HS-27A (cell line): ENCODE results near the gene SLC7A10.
"Not testable (repeated sequence)": the region's sequence is repeated elsewhere in the genome, so short reads cannot be mapped to it uniquely, and the experiment has no call there.

ENCODE experiments used
- DNase-seq: peaks from one replicate; pipeline ENCODE4 v3.0.0-alpha.2; 2012; ENCODE audit warnings: low read depth, missing footprints

Gene SLC7A10

DNA sequence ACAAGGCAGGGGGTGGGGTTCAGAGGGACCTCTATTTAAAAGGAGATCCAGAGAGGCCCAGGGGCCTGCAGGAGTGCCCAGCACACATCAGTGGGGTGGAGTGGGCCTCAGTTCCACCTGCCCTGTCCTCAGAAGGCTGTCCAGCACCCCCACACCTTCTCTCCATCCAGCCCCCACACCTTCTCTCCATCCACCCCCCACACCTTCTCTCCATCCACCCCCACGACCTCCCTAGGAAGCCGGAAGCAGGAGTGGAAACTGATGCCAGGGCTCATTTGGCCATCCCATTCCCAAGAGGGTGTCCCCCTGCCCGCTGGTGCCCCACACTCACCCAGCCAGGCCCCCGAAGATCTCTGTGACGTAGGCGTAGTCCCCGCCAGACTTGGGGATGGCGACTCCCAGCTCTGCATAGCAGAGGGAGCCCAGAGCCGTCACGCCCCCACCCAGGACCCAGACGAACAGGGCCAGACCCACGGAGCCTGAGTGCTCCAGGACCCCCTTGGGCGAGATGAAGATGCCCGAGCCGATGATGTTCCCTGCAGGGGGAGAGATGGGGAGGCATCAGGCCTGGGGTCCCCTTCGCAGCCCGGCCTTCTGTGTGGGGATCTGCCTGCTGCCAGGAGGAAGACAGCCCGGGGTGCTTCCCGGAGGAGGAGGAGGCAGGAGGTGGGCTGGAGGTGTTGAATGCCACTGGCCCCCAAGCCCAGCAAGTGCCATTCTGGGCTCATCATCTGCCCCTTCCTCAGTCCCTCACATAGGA, 10.0 kb downstream of the SLC7A10 start:
- DNase-seq = no peak

DNA sequence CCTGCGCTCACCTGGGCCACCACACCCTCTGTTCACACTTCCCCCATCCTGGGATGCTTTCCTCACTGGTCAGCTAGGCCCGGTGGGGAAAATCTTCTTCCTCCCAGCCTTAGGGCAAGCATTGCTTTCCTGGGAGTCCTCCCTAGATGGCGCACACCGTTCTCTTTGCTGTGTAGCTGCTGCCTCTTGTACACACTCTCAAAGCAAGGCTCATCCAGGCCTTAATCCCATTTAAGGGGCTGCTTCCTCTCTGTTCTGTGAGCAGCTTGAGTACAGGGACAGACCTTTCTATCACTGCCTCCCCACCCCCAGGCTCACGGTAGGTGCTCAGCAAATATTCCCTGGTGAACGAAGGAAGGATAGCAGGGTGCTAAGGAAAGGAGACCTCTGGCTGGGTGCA, 11.1 kb downstream of the SLC7A10 start:
- no peak for DNase-seq

DNA sequence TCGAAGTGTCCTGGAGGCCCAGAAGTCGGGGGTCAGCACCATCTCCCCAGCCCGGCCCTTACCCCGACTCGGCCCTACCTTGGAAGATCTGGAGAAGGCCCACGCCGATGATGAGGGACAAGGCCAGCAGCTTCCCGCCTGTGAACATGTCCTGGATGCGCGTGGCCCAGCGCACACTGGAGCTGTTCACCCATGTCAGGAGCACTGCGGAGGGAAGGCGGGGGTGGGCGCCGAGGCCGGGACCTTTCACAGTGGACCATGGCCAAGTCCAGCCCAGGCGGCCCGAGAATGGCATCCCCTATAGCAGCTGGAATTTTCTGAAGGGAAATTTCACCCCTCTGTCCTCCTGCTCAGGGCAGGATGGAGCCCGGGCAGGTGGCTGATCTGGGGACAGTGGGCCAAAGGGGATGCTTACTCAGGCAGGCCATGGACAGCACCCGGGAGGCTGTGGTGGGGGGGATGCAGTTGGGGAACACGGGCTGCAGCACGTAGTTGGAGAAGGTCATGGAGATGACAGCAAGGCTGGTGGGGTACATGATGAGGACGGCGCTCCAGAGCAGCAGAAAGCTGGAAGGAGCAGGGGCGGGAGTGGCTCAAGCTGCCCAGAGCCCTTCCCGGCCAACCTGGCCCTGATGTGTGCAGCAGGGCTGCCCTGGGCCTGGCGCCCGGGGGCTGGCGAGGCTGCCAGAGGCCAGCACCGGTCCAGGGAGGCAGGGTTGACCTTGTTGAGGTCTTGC, 13.0 kb downstream of the SLC7A10 start:
- DNase-seq = no peak

DNA sequence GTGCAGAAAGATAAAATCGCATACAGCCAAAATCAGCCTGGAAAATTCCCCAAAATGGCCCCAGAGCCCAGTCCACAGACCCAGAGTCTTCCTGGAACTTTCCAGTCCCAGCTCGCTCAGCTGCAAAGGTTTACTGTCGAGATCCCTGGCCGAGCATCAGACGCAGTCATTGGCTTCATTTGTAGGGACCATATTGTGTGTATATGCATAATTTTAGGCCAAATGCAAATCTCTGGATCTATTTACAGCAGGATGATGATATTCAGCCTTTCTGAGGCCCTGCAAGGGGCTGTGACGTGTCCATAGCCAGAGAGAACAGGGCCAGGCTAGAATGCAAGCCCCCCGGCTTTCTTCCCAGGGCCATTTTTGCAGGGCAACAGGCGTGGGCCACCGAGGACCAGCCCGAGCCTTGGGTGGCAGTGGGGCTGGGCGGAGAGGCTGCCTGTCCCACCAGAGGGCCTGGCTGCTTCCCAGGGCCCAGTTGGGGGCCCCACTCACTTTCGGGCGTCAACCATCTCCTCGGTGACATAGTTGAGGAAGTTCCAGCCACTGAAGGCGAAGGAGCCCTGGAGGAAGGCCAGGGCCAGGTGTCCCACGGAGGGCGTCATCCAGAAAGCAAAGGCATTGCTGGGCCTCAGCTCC, 13.7 kb downstream of the SLC7A10 start:
- no peak for DNase-seq

DNA sequence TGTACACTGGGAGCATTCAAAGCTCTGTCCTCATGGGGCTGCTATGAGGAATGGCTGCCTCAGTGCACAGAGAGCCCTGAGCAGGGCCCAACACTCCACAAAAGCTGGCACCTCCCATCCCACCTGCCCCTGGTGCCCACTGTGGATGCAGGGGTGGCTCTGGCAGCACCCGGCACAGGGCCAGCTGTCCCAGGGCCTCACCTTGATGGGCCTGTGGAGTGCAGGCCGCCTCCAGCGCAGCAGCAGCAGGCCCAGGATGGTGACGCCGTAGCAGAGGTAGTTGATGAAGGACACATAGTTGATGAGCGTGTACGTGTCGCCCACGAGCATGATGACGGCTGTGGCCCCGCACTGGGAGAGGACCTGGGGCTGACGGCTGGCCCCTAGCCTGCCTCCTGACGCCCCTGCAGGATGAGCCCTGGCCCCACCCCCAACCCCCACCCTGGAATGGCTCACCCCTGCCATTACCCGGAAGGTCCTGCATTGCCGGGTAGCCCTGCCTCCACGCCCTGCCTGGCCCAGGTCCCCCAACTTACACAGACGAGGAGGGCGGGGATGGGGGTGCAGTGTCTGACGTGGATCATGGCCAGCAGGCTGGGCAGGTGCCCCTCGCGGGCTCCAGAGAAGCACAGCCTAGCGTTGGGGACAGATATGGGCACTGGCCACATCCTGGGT, 15.2 kb downstream of the SLC7A10 start:
- no peak for DNase-seq

DNA sequence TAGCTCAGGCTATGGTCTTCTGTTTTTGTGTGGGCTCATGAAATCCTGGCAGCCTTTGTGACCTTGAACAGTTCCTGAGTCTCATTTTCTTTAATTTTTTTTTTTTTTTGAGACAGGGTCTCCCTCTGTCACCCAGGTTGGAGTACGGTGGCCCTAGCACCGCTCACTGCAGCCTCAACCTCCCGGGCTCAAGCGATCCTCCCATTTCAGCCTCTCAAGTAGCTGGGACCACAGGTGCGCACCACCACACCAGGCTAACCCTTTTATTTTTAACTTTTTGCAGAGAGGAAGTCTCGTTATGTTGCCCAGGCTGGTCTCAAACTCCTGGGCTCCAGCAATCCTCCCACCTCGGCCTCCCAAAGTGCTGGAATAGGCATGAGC, 15.8 kb downstream of the SLC7A10 start:
- not testable (repeated sequence) for DNase-seq

DNA sequence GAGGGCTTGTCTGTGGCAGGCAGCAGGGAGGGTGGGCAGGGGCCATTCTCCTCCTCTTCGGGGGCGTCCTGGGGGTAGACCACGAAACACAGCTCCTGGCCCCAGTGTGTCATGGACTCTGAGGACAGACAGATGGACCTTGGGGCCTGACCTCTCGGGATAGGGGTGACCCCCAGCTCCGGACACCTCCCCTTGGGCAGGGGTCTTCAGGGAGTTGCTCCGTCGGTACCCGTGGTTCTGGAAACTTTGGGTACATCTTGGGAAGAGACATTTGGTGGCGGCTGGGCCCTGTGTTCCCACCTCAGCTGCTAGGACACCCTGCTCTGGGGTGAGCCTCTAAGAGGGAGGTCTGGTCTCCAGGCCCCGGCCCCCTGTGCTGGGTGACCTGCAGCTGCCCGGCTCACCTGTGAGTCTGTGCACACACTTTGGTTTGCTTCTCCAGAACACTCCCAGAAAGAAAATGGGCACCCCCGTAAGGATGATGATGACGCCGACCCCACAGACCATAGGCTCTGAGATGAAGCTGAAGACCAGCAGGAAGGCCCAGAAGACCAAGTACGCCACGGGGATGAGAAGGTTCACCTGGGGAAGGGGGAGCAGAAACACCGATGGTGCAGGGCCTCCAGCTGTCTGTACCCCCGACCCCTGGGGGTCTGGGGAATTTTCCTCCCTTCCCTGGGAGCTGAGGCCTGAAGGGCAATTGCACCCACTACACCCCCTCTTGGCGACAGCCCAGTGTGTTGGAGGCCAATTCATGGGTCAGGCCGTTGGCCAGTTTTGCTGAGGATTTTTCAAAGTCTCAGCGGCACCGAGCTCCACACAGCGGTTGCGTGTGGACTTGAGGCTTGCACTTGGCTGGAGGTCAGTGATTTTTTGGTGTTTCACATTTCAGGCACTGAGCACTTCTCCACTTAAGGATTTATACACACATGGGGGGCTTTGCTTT, 16.5 kb downstream of the SLC7A10 start:
- DNase-seq = no peak

DNA sequence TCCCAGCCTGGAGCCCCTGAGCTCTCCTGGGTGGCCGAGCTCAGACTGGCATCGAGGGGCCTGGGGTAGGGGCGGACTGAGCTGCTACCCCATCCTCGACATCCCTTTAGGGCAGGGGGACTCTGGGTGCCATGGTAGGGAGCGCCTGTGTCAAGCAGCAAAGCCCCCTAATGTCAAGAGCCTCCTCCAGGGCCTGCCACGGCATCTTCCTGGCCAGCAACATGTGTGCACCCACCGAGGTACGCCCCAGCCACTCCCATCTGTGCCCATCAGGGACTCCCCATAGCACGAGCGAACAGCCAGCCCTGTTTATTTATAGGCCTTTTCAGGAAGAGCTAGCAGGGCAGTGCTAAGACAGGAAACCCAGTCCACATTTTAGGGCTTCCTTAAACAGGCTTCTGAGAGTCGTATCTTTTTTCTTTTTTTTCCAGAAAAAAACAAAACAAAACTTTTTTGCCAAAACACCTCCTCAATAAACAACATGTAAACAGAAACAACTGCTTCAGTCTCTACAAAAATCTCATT, 17.2 kb downstream of the SLC7A10 start:
- no peak for DNase-seq

DNA sequence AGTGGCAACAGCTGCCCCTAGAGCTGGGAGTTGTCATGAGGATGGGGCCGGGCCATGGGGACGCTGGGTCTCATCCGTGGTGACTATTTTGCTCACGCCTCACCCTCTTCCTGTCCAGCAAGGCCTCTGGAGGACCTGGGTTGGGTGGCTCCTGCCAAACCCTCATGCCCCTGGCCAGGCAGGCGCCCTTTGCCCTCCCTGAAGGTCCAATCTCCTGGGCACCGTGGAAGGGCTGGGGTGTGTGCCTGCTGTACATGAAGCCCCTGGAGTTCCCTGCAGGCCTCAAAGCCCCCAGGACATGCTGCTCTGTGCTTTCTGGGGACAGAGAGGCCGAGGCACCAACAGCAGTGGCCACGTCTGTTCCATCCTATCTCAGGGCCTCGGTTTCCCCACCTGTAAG, 17.7 kb downstream of the SLC7A10 start:
- DNase-seq = no peak

DNA sequence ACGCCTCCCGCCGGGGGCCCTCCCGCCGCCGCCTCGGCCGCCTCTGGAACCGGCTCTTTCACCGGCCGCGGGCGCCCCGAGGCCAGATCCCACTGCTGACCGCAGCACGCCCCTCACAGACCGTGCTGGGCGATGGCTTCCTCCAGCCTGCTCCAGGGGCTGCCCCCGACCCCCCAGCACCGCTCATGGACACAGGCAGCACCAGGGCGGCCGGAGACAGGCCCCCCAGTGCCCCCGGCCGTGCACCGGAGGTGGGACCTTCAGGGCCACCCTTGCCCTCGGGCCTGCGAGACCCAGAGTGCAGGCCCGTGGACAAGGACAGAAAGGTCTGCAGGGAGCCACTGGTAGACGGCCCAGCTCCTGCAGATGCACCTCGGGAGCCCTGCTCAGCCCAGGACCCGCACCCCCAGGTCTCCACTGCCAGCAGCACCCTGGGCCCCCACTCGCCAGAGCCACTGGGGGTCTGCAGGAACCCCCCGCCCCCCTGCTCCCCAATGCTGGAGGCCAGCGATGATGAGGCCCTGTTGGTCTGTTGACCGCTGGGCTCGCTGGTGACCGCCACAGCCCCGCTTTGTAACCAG, 18.5 kb downstream of the SLC7A10 start:
- DNase-seq = no peak

DNA sequence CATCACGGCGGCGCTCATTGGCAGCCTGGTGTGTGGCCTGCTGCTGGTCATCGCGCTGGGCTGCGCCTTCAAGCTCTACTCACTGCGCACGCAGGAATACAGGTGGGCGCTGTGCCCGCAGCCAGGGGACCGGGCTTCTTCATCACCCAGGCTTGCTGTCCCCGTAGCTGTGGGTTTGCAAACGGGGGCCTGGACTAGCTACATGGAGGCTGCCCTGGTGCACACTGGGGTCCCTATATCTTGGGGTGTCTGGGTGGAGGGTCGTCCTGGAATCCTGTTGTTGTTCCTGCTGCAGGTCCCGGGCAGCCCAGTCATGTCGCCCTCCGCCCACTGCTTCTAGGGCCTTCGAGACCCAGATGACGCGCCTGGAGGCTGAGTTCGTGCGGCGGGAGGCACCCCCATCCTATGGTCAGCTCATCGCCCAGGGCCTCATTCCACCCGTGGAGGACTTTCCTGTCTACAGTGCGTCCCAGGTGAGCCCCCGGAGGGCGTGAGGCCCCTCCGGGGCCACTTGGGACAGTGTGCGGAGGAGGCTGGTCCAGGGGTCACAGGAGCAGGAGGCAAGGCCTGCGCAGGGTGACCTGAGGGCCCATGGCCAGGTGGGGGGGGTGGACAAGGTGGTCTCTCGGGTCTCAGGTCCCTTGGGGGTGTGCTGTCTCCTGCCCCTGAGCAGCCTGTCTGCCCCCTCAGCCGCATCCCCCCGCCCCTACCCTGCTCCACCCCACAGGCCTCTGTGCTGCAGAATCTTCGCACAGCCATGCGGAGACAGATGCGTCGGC, 19.2 kb downstream of the SLC7A10 start:
- no peak for DNase-seq

DNA sequence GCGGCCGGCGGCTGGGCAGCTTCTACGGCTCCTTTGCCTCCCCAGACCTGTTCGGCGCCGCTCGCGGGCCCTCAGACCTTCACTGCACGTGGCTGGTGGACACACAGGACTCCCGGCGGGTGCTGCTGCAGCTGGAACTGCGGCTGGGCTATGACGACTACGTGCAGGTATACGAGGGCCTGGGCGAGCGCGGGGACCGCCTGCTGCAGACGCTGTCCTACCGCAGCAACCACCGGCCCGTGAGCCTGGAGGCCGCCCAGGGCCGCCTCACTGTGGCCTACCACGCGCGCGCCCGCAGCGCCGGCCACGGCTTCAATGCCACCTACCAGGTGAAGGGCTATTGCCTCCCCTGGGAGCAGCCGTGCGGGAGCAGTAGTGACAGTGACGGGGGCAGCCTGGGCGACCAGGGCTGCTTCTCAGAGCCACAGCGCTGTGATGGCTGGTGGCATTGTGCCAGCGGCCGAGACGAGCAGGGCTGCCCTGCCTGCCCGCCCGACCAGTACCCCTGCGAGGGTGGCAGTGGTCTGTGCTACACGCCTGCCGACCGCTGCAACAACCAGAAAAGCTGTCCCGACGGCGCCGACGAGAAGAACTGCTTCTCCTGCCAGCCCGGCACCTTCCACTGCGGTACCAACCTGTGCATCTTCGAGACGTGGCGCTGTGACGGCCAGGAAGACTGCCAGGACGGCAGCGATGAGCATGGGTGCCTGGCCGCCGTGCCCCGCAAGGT, 20.0 kb downstream of the SLC7A10 start:
- no peak for DNase-seq

DNA sequence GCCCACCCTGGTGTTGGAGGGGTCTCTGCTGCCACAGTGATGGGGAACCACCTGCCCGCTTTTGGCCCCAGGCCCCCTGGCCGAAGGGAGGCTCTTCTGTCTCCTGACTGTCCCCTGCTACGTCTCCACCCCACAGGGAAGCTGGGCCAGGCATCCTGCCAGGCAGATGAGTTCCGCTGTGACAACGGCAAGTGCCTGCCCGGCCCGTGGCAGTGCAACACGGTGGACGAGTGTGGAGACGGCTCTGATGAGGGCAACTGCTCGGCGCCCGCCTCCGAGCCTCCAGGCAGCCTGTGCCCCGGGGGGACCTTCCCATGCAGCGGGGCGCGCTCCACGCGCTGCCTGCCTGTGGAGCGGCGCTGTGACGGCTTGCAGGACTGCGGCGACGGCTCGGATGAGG, 20.5 kb downstream of the SLC7A10 start:
- DNase-seq = no peak

DNA sequence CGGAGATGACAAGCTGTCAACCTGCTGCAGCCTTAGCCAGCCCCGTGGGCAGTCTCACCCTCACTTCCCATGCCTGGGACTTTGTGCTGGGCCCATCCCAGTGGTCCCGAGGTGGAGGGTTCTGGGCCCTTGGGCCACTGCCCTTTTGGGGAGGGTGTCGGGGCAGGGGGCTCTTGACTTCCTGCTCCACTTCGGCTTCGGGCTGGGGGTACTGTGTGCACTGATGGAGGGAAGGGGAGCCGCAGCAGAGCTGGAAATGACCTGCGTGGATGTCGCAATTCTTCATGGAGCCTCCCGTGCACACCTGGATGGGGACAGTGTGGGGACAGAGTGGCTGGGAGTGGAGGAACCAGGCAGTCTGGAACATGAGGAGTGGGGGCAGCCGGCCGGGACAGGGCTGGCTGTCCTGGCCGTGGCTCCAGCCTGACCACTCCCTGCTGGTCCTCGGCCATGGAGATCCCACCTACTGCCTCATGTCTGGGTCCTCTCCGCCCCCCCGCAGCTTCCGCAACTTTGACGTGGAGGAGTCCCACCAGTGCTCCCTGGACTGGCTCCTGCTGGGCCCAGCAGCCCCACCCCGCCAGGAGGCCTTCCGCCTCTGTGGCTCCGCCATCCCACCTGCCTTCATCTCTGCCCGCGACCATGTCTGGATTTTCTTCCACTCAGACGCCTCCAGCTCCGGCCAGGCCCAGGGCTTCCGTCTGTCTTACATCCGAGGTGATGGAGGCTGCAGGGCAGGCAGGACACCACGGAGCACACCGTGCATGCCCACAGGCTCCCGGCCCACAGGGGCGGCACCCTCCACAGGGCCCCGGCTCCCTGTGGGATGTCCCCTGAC, 21.3 kb downstream of the SLC7A10 start:
- no peak for DNase-seq

DNA sequence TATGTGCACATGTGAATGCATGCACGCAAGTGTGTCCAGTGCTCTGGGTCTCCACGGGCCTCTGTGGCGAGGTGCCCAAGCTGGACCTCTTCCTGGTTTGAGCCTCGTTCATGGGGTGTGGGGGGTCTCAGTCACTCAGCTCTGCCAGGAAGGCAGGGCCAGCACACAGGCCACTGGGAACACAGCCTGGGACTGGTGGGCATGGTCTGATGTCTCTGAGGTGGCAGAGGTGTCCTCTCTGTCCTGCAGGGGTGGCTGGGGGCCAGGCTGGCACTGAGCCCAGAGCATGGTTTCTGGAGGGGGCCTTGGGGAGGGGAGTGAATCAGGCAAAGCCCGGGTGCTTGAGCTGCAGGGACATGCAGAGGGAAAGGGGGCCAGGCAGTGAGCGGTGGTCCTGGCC, 22.1 kb downstream of the SLC7A10 start:
- no peak for DNase-seq

DNA sequence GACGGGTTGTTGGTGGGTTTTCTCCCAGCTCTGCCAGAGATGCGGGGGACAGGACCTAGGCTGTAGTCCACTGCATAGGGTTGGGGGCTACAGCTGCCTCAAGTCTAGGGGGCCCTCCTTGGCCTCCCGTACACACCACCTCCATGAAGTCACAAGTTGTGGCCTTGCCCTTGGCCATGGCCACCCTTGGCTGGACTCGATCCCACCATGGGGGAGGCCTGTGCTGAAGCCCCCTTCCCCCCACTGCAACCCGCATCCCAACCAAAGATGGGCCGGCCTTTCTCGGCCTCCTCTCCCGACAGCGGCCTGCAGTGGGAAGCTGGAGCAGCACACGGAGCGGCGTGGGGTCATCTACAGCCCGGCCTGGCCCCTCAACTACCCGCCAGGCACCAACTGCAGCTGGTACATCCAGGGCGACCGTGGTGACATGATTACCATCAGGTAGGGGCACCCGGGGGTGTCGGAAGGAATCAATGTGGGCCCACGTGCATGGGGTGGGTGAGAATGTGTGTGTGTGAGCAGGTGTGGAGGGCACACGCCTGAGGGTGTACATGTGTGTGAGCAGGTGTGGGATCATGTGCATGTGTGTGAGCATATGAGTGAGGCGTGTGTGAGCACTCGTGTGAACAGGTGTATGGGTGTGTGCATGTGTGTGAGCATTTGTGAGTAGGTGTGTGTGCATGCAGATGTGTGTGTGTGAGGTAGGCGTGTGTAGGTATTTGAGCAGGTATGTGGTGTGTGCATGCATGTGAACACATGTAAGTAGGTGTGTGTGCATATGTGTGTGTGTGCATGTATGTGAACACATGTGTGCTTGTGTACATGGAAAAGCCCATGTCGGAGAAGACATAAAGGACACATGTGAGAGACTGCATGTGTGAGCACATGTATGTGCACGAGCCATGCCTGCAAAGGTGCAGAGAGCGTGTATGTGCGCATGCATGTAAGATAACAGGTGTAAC, 22.8 kb downstream of the SLC7A10 start:
- DNase-seq = no peak

DNA sequence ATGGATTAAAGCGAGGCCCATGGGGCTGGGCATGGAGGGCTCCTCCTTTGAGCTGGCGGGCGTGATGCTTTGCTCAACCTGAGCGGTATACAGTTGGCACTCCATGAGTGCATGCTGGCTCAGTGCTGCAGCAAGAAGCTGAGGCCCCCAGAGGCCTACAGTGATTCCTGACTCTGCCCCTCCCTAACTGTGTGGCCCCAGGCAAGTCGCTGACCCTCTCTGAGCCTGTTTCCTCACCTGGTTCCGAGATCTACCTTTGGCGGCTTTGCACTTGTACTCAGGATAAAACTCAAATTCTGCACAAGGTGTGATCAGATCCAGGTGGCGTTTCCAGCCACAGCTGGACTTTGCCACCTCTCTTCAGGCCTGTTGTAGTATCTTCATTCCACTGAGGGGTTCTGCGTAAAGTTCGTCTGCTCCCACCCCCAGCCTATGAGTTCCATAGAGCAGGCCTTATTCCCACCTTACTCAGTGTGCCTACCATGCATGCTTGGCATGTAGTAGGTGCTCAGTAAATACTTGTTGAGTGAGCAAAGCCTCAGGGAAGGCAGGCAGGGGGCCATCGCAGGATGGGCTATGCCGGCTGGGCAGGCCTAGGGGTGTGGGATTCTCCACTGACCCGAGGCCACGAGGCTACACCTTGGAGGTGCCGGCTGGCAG, 23.6 kb downstream of the SLC7A10 start:
- DNase-seq = no peak
